ENCODE data around the gene PTCH2. TPM values are rescaled to one million over a fixed set of nuclear protein-coding genes. Genes with fewer than 3 reads are reported as not detected.
A peak's percentile ranks its signal among the peaks of the same experiment; 100 is the strongest.

Gene PTCH2
- total RNA-seq, 1 donor from 2014 or later, result 1.7 TPM

- TF ChIP-seq CTCF (IDR thresholded peaks at IDR 0.05; ENCODE audit: unreplicated experiment), result no peak
- peaks cover 10% of the 10 kb centered on the region for H3K36me3 Mint-ChIP-seq
- no peaks in the 10 kb centered on the region for H3K27me3 Mint-ChIP-seq (ENCODE audit: low read depth)
- DNase-seq (ENCODE audit: low spot score in 2 of 2, unreplicated experiment in 2 of 2), result no peak
- H3K4me1 Mint-ChIP-seq, result peaks cover 45% of the 10 kb centered on the region
- peak overlapping the region; percentile 63 for H3K4me3 Mint-ChIP-seq
- peak overlapping the region; percentile 99 for H3K27ac Mint-ChIP-seq
- H3K9me3 Mint-ChIP-seq, result no peaks in the 10 kb centered on the region
Measured at GRCh38 chr1:44808938-44809917, 33.8 kb downstream of the PTCH2 start.

GRCh38 chr1:44808063-44808937, 34.8 kb downstream of the PTCH2 start, which contains the start of gene BTBD19:
Gene BTBD19, plus strand, starts transcription at chr1:44808523. Its CDS starts 298 bp downstream, at chr1:44808821.
- Mint-ChIP-seq H3K27ac (peak within 1 kb of the TSS; percentile 99), H3K27me3 (ENCODE audit: low read depth) (no peaks in the 10 kb centered on the region), H3K4me3 (peak within 1 kb of the TSS; percentile 63), H3K36me3 (peaks cover 11% of the 10 kb centered on the region), H3K9me3 (no peaks in the 10 kb centered on the region), H3K4me1 (peaks cover 45% of the 10 kb centered on the region)
- peak; percentile 72 to 86 for DNase-seq (ENCODE audit: low spot score in 2 of 2, unreplicated experiment in 2 of 2)
- TF ChIP-seq CTCF (IDR thresholded peaks at IDR 0.05; ENCODE audit: unreplicated experiment), result no peak

GRCh38 chr1:44807364-44808062, 35.5 kb downstream of the PTCH2 start:
- peaks cover 45% of the 10 kb centered on the region for H3K4me1 Mint-ChIP-seq
- peak overlapping the region; percentile 38 for H3K4me3 Mint-ChIP-seq
- peaks cover 18% of the 10 kb centered on the region for H3K36me3 Mint-ChIP-seq
- H3K27ac Mint-ChIP-seq, result peak overlapping the region; percentile 99
- DNase-seq (ENCODE audit: low spot score in 2 of 2, unreplicated experiment in 2 of 2), result peak; percentile 54 to 76
- H3K27me3 Mint-ChIP-seq (ENCODE audit: low read depth), result no peaks in the 10 kb centered on the region
- H3K9me3 Mint-ChIP-seq, result no peaks in the 10 kb centered on the region
- TF ChIP-seq CTCF (IDR thresholded peaks at IDR 0.05; ENCODE audit: unreplicated experiment), result no peak

GRCh38 chr1:44806704-44807363, 36.2 kb downstream of the PTCH2 start, which contains the start of gene DYNLT4:
Gene DYNLT4, minus strand, starts transcription at chr1:44807351. Its CDS starts 683 bp downstream, at chr1:44806668.
- TF ChIP-seq CTCF (IDR thresholded peaks at IDR 0.05; ENCODE audit: unreplicated experiment), result no peak
- Mint-ChIP-seq H3K9me3 (no peaks in the 10 kb centered on the region), H3K27me3 (ENCODE audit: low read depth) (no peaks in the 10 kb centered on the region), H3K36me3 (peaks cover 14% of the 10 kb centered on the region), H3K4me1 (peaks cover 46% of the 10 kb centered on the region), H3K27ac (peak within 1 kb of the TSS; percentile 99), H3K4me3 (peak within 1 kb of the TSS; percentile 63)
- no peak for DNase-seq (ENCODE audit: low spot score in 2 of 2, unreplicated experiment in 2 of 2)

All from mesothelial cell of epicardium (in vitro differentiated cells).